Activated CD4-positive, alpha-beta memory T cell treated with anti-CD3 and anti-CD28 coated beads, Interleukin-2, amount 10 ng/mL, durations not matched to agents 7 days and 5 days (primary cell): ENCODE data around the gene LYRM7. TPM values are rescaled to one million over a fixed set of nuclear protein-coding genes. Genes with fewer than 3 reads are reported as not detected.
"Not testable (repeated sequence)": the region's sequence is repeated elsewhere in the genome, so short reads cannot be mapped to it uniquely, and the experiment has no call there.

Experiments
- CTCF ChIA-PET: fragments of 350-600 bp; sonication (Branson Sonifier 250); formaldehyde crosslinking; loops from one replicate; lab custom pipeline; 2021; ENCODE audit warnings: antibody characterized with exemption, inconsistent platforms; lab: Charles Lee
- POLR2A ChIA-PET: fragments of 350-600 bp; sonication (Branson Sonifier 250); formaldehyde crosslinking; loops from one replicate; lab custom pipeline; 2021; ENCODE audit warnings: antibody characterized with exemption; lab: Charles Lee
- DNase-seq: peaks from one replicate; pipeline ENCODE4 v3.0.0-alpha.2; 2020
- H3K27ac Mint-ChIP-seq: one replicate; pipeline ENCODE4 v1.8.0; 2021; ENCODE audit warnings: mild to moderate bottlenecking, mixed read lengths
- H3K27me3 Mint-ChIP-seq: one replicate; pipeline ENCODE4 v1.8.0; 2021; ENCODE audit warnings: mixed read lengths
- H3K36me3 Mint-ChIP-seq: one replicate; pipeline ENCODE4 v1.8.0; 2021; ENCODE audit warnings: low read depth, mixed read lengths
- H3K4me1 Mint-ChIP-seq: one replicate; pipeline ENCODE4 v1.8.0; 2021; ENCODE audit warnings: mixed read lengths
- H3K4me3 Mint-ChIP-seq: one replicate; pipeline ENCODE4 v1.8.0; 2021; ENCODE audit warnings: mild to moderate bottlenecking, mixed read lengths
- H3K9me3 Mint-ChIP-seq: one replicate; pipeline ENCODE4 v1.8.0; 2021; ENCODE audit warnings: mixed read lengths
- total RNA-seq, 2 experiments: library from RNA; stranded (reverse); gene quantifications; one replicate each; pipeline ENCODE4 v1.2.3, GENCODE V29; 2021

LYRM7 gene
- total RNA-seq, 2 experiments from 2014 or later = 9.8 to 11.9 TPM

- DNase-seq = no peak
- H3K27me3 Mint-ChIP-seq = no peaks in the 10 kb centered on the region
- ChIA-PET CTCF (no interaction called here), POLR2A (interaction anchor here (1.5 to 1.8 kb wide), 2 partner anchors 23 to 66 kb away, joined by 4 to 6 read pairs; no protein-coding TSS in a partner anchor)
- H3K36me3 Mint-ChIP-seq = peaks cover 23% of the 10 kb centered on the region
- H3K4me3 Mint-ChIP-seq = no peak overlapping the region
- no peak overlapping the region for H3K27ac Mint-ChIP-seq
- peaks cover 19% of the 10 kb centered on the region for H3K4me1 Mint-ChIP-seq
- no peaks in the 10 kb centered on the region for H3K9me3 Mint-ChIP-seq
Measured at GRCh38 chr5:131186561-131187256, 16.0 kb downstream of the LYRM7 start.

- no peaks in the 10 kb centered on the region for H3K27me3 Mint-ChIP-seq
- ChIA-PET POLR2A (interaction anchor here (0.9 kb wide), 1 partner anchor 10 kb away, joined by 3 read pairs; no protein-coding TSS in a partner anchor), CTCF (interaction anchor here (1.4 kb wide), 1 partner anchor 16 kb away, joined by 3 read pairs; no protein-coding TSS in a partner anchor)
Measured at GRCh38 chr5:131193106-131193505, 22.4 kb downstream of the LYRM7 start.

GRCh38 chr5:131193897-131194296 is 23.2 kb downstream of the LYRM7 start:
- CTCF ChIA-PET, H3K4me3 Mint-ChIP-seq: not testable (repeated sequence)

More at GRCh38 chr5:131193106-131193505, 22.4 kb downstream of the LYRM7 start:
- peaks cover 17% of the 10 kb centered on the region for H3K36me3 Mint-ChIP-seq
- H3K27ac Mint-ChIP-seq = no peak overlapping the region
- H3K4me3 Mint-ChIP-seq = no peak overlapping the region
- no peaks in the 10 kb centered on the region for H3K9me3 Mint-ChIP-seq
- peaks cover 2% of the 10 kb centered on the region for H3K4me1 Mint-ChIP-seq
- no peak for DNase-seq

GRCh38 chr5:131194725-131195124 is 24.0 kb downstream of the LYRM7 start:
- CTCF ChIA-PET = no interaction called here
- no peak for DNase-seq
- Mint-ChIP-seq H3K4me3 (no peak overlapping the region), H3K4me1 (no peaks in the 10 kb centered on the region), H3K9me3 (no peaks in the 10 kb centered on the region), H3K36me3 (peaks cover 12% of the 10 kb centered on the region), H3K27ac (no peak overlapping the region), H3K27me3 (no peaks in the 10 kb centered on the region)
- POLR2A ChIA-PET = interaction anchor here (1.5 kb wide), 1 partner anchor 29 kb away, joined by 4 read pairs; no protein-coding TSS in a partner anchor

More at GRCh38 chr5:131193897-131194296, 23.2 kb downstream of the LYRM7 start:
- H3K27ac Mint-ChIP-seq, H3K27me3 Mint-ChIP-seq, H3K9me3 Mint-ChIP-seq, H3K4me1 Mint-ChIP-seq, DNase-seq, POLR2A ChIA-PET: not testable (repeated sequence)
- peaks cover 16% of the 10 kb centered on the region for H3K36me3 Mint-ChIP-seq

GRCh38 chr5:131195696-131196095 is 25.0 kb downstream of the LYRM7 start:
- Mint-ChIP-seq H3K27me3 (no peaks in the 10 kb centered on the region), H3K4me1 (no peaks in the 10 kb centered on the region), H3K4me3 (no peak overlapping the region), H3K9me3 (no peaks in the 10 kb centered on the region), H3K36me3 (peaks cover 16% of the 10 kb centered on the region), H3K27ac (no peak overlapping the region)
- DNase-seq = no peak
- POLR2A ChIA-PET = interaction anchor here (0.7 to 1.5 kb wide), 2 partner anchors 30 to 359 kb away, joined by 3 to 4 read pairs; no protein-coding TSS in a partner anchor
- CTCF ChIA-PET = no interaction called here

- no peaks in the 10 kb centered on the region for H3K4me1 Mint-ChIP-seq
- no peaks in the 10 kb centered on the region for H3K9me3 Mint-ChIP-seq
- no peaks in the 10 kb centered on the region for H3K27me3 Mint-ChIP-seq
- H3K27ac Mint-ChIP-seq = no peak overlapping the region
- H3K36me3 Mint-ChIP-seq = peaks cover 16% of the 10 kb centered on the region
- DNase-seq = no peak
- H3K4me3 Mint-ChIP-seq = no peak overlapping the region
- CTCF ChIA-PET = no interaction called here
- POLR2A ChIA-PET = interaction anchor here (1.5 kb wide), 1 partner anchor 31 kb away, joined by 4 read pairs; no protein-coding TSS in a partner anchor
Measured at GRCh38 chr5:131196331-131196730, 25.6 kb downstream of the LYRM7 start.

GRCh38 chr5:131198625-131199024 is 27.9 kb downstream of the LYRM7 start:
- POLR2A ChIA-PET = interaction anchor here (1.0 to 1.4 kb wide), 2 partner anchors 17 to 66 kb away, joined by 3 read pairs; partner anchors contain the start of gene CDC42SE2
- Mint-ChIP-seq H3K4me1 (no peaks in the 10 kb centered on the region), H3K27me3 (no peaks in the 10 kb centered on the region), H3K36me3 (peaks cover 16% of the 10 kb centered on the region), H3K4me3 (no peak overlapping the region), H3K9me3 (no peaks in the 10 kb centered on the region), H3K27ac (no peak overlapping the region)
- CTCF ChIA-PET = interaction anchor here (0.7 kb wide), 1 partner anchor 807 kb away, joined by 3 read pairs; no protein-coding TSS in a partner anchor
- no peak for DNase-seq

GRCh38 chr5:131200560-131200959 is 29.8 kb downstream of the LYRM7 start:
- ChIA-PET POLR2A (interaction anchor here (1.0 kb wide), 1 partner anchor 9 kb away, joined by 4 read pairs; no protein-coding TSS in a partner anchor), CTCF (interaction anchor here (1.9 kb wide), 1 partner anchor 9 kb away, joined by 4 read pairs; no protein-coding TSS in a partner anchor)
- Mint-ChIP-seq H3K9me3 (no peaks in the 10 kb centered on the region), H3K4me1 (no peaks in the 10 kb centered on the region), H3K4me3 (no peak overlapping the region), H3K36me3 (peaks cover 16% of the 10 kb centered on the region), H3K27me3 (no peaks in the 10 kb centered on the region), H3K27ac (no peak overlapping the region)
- no peak for DNase-seq

GRCh38 chr5:131204964-131205363 is 34.2 kb downstream of the LYRM7 start:
- DNase-seq = no peak
- Mint-ChIP-seq H3K4me3 (no peak overlapping the region), H3K27ac (no peak overlapping the region), H3K4me1 (peaks cover 20% of the 10 kb centered on the region), H3K36me3 (peaks cover 7% of the 10 kb centered on the region), H3K9me3 (no peaks in the 10 kb centered on the region), H3K27me3 (no peaks in the 10 kb centered on the region)
- ChIA-PET POLR2A (interaction anchor here (1.4 kb wide), 1 partner anchor 12 kb away, joined by 3 read pairs; no protein-coding TSS in a partner anchor), CTCF (no interaction called here)

- POLR2A ChIA-PET = interaction anchor here (1.4 to 1.5 kb wide), 2 partner anchors 11 to 48 kb away, joined by 3 read pairs; no protein-coding TSS in a partner anchor
- Mint-ChIP-seq H3K4me3 (no peak overlapping the region), H3K4me1 (peaks cover 31% of the 10 kb centered on the region), H3K9me3 (no peaks in the 10 kb centered on the region), H3K27ac (no peak overlapping the region), H3K27me3 (no peaks in the 10 kb centered on the region), H3K36me3 (peaks cover 4% of the 10 kb centered on the region)
- CTCF ChIA-PET = no interaction called here
- DNase-seq = no peak
Measured at GRCh38 chr5:131206061-131206460, 35.3 kb downstream of the LYRM7 start.

GRCh38 chr5:131206772-131207171 is 36.0 kb downstream of the LYRM7 start:
- no peaks in the 10 kb centered on the region for H3K27me3 Mint-ChIP-seq
- POLR2A ChIA-PET = interaction anchor here (1.5 kb wide), 1 partner anchor 47 kb away, joined by 3 read pairs; no protein-coding TSS in a partner anchor
- H3K27ac Mint-ChIP-seq = no peak overlapping the region

GRCh38 chr5:131209175-131209505 is 38.4 kb downstream of the LYRM7 start:
- H3K4me3 Mint-ChIP-seq = peak overlapping the region; percentile 65
- H3K9me3 Mint-ChIP-seq = no peaks in the 10 kb centered on the region
- H3K36me3 Mint-ChIP-seq = peaks cover 4% of the 10 kb centered on the region
- peak overlapping the region; percentile 91 for H3K27ac Mint-ChIP-seq
- H3K27me3 Mint-ChIP-seq = no peaks in the 10 kb centered on the region
- no peak for DNase-seq
- CTCF ChIA-PET = interaction anchor here (1.0 to 1.7 kb wide), 5 partner anchors 9 to 55 kb away, joined by 3 to 7 read pairs (median 4); partner anchors contain the start of gene CDC42SE2
- POLR2A ChIA-PET = interaction anchor here (0.6 to 2.1 kb wide), 15 partner anchors 13 to 405 kb away, joined by 3 to 36 read pairs (median 5); partner anchors contain the start of genes CDC42SE2 and HINT1
- peaks cover 44% of the 10 kb centered on the region for H3K4me1 Mint-ChIP-seq

More at GRCh38 chr5:131206772-131207171, 36.0 kb downstream of the LYRM7 start:
- peaks cover 35% of the 10 kb centered on the region for H3K4me1 Mint-ChIP-seq
- no peak for DNase-seq
- CTCF ChIA-PET = interaction anchor here (0.9 kb wide), 1 partner anchor 10 kb away, joined by 3 read pairs; no protein-coding TSS in a partner anchor
- no peaks in the 10 kb centered on the region for H3K9me3 Mint-ChIP-seq
- H3K36me3 Mint-ChIP-seq = peaks cover 4% of the 10 kb centered on the region
- H3K4me3 Mint-ChIP-seq = no peak overlapping the region
